Measurements from ENCODE around the gene MYBPC1.

GRCh38 chr12:101571105-101571504, 23.7 kb upstream of the MYBPC1 start:
- TF ChIP-seq CTCF (IDR thresholded peaks at IDR 0.05) (no peak), EZH2 (IDR thresholded peaks at IDR 0.05; ENCODE audit: borderline replicate concordance, insufficient read depth, low read depth, low read length, poor library complexity, severe bottlenecking) (no peak)
